NT2/D1 (cell line): ENCODE data around the gene UBE2G1.

Source experiments
- YY1 ChIP-seq: IDR thresholded peaks from 2 replicates; pipeline ENCODE4 v1.6.1; 2011; ENCODE audit not compliant: insufficient read length, insufficient read depth
- ZNF274 ChIP-seq: IDR thresholded peaks from 2 replicates; pipeline ENCODE4 v1.6.1; 2011; ENCODE audit warnings: mild to moderate bottlenecking, low read depth, low read length

GRCh38 chr17:4221163-4221562 is 145.3 kb downstream of the UBE2G1 start:
- TF ChIP-seq YY1 (no peak), ZNF274 (no peak)
